Neural cell (in vitro differentiated cells): ENCODE data around the gene RERE. TPM values are rescaled to one million over a fixed set of nuclear protein-coding genes. Genes with fewer than 3 reads are reported as not detected.

Experiments
- H2AFZ ChIP-seq: fragments of 200-600, 300-800 bp; sonication (generic), shearing (Covaris generic); 2 replicates; pipeline ENCODE4 v1.6.0; 2014; ENCODE audit warnings: low read depth, mild to moderate bottlenecking, antibody characterized with exemption, low read length, moderate library complexity
- H3F3A ChIP-seq: fragments of 200-600 bp; shearing (Covaris generic); 2 replicates; pipeline ENCODE4 v1.6.1; 2016; ENCODE audit warnings: mild to moderate bottlenecking, moderate library complexity, mixed read lengths, antibody characterized with exemption, low read length; ENCODE audit not compliant: insufficient read depth, poor library complexity, severe bottlenecking
- H3K27ac ChIP-seq: fragments of 200-600, 300-800 bp; sonication (generic), shearing (Covaris generic); 2 replicates; pipeline ENCODE4 v1.5.1; 2014; ENCODE audit warnings: mild to moderate bottlenecking, low read length, moderate library complexity
- H3K27me3 ChIP-seq: fragments of 300-800, 200-600 bp; sonication (generic), shearing (Covaris generic); 2 replicates; pipeline ENCODE4 v1.6.0; 2014; ENCODE audit warnings: mild to moderate bottlenecking, low read depth, low read length, moderate library complexity; ENCODE audit not compliant: insufficient read depth
- H3K36me3 ChIP-seq: fragments of 300-800, 200-600 bp; sonication (generic), shearing (Covaris generic); 2 replicates; pipeline ENCODE4 v1.5.1; 2014; ENCODE audit warnings: mild to moderate bottlenecking, antibody characterized with exemption, low read length, moderate library complexity; ENCODE audit not compliant: insufficient read depth
- H3K4me2 ChIP-seq: fragments of 300-800, 200-600 bp; sonication (generic), shearing (Covaris generic); 2 replicates; pipeline ENCODE4 v1.6.0; 2014; ENCODE audit warnings: mild to moderate bottlenecking, low read length
- H3K4me3 ChIP-seq: fragments of 300-800, 200-600 bp; sonication (generic), shearing (Covaris generic); 2 replicates; pipeline ENCODE4 v1.5.1; 2014; ENCODE audit warnings: mild to moderate bottlenecking, low read length, moderate library complexity
- H3K79me2 ChIP-seq: fragments of 200-600 bp; shearing (Covaris generic); replicated peaks from 2 replicates; pipeline ENCODE4 v1.6.0; 2014; ENCODE audit warnings: mild to moderate bottlenecking, low read length, moderate library complexity; ENCODE audit not compliant: insufficient read depth
- H3K9ac ChIP-seq: fragments of 300-800, 200-600 bp; sonication (generic), shearing (Covaris generic); 2 replicates; pipeline ENCODE4 v1.6.1; 2016; ENCODE audit warnings: mild to moderate bottlenecking, low read length, mixed read lengths
- H3K9me2 ChIP-seq: fragments of 200-600 bp; shearing (Covaris generic); 2 replicates; pipeline ENCODE4 v1.6.1; 2016; ENCODE audit warnings: mild to moderate bottlenecking, low read length, mixed read lengths; ENCODE audit not compliant: insufficient read depth
- H3K9me3 ChIP-seq: fragments of 200-600, 300-800 bp; sonication (generic), shearing (Covaris generic); 2 replicates; pipeline ENCODE4 v1.6.1; 2016; ENCODE audit warnings: mild to moderate bottlenecking, mixed run types, low read length, moderate library complexity, mixed read lengths
- H4K20me1 ChIP-seq: fragments of 200-600 bp; shearing (Covaris generic); 2 replicates; pipeline ENCODE4 v1.6.1; 2016; ENCODE audit warnings: mild to moderate bottlenecking, mixed run types; ENCODE audit not compliant: insufficient read depth
- EP300 ChIP-seq: fragments of 450-650 bp; conservative IDR thresholded peaks from 2 replicates; pipeline ENCODE4 v1.6.1; 2014; ENCODE audit warnings: antibody characterized with exemption, mild to moderate bottlenecking, moderate library complexity; ENCODE audit not compliant: poor library complexity, severe bottlenecking
- EZH2 ChIP-seq: fragments of 200-600, 300-800 bp; shearing (Covaris generic), sonication (generic); IDR thresholded peaks from 2 replicates; pipeline ENCODE4 v1.6.1; 2014; ENCODE audit warnings: antibody characterized with exemption, low read length, borderline replicate concordance, mild to moderate bottlenecking; ENCODE audit not compliant: insufficient read depth, poor library complexity, severe bottlenecking
- MXI1 ChIP-seq: fragments of 450-650 bp; conservative IDR thresholded peaks from 2 replicates; pipeline ENCODE4 v1.6.1; 2014; ENCODE audit warnings: antibody characterized with exemption, mild to moderate bottlenecking; ENCODE audit not compliant: poor library complexity, severe bottlenecking
- POLR2AphosphoS5 ChIP-seq: IDR thresholded peaks from 2 replicates; pipeline ENCODE4 v1.6.1; 2012
- RAD21 ChIP-seq: fragments of 450-650 bp; conservative IDR thresholded peaks from 2 replicates; pipeline ENCODE4 v1.6.1; 2014; ENCODE audit warnings: antibody characterized with exemption, mild to moderate bottlenecking, moderate library complexity
- SMC3 ChIP-seq: fragments of 450-650 bp; conservative IDR thresholded peaks from 2 replicates; pipeline ENCODE4 v1.6.1; 2014; ENCODE audit warnings: antibody characterized with exemption, mild to moderate bottlenecking, moderate library complexity; ENCODE audit not compliant: poor library complexity
- TAF1 ChIP-seq: IDR thresholded peaks from 2 replicates; pipeline ENCODE4 v1.6.1; 2012; ENCODE audit warnings: low read depth
- polyA plus RNA-seq: library from polyadenylated mRNA; depleted of rRNA; stranded (reverse); fragments of >200 nt; gene quantifications from 2 replicates; pipeline ENCODE4 v1.2.3, GENCODE V29; 2014
- TF ChIP-seq, protein P1 (sequence below): IDR thresholded peaks from 2 replicates; pipeline ENCODE4 v1.6.1; 2012; ENCODE audit warnings: borderline replicate concordance
- TF ChIP-seq, protein P2 (sequence below): fragments of 450-650 bp; IDR thresholded peaks from 2 replicates; pipeline ENCODE4 v1.5.1; 2014; ENCODE audit warnings: antibody characterized with exemption, mild to moderate bottlenecking, moderate library complexity; ENCODE audit not compliant: poor library complexity, severe bottlenecking

Gene RERE
- polyA plus RNA-seq, 1 donor from 2014 or later, result 21.0 TPM

DNA sequence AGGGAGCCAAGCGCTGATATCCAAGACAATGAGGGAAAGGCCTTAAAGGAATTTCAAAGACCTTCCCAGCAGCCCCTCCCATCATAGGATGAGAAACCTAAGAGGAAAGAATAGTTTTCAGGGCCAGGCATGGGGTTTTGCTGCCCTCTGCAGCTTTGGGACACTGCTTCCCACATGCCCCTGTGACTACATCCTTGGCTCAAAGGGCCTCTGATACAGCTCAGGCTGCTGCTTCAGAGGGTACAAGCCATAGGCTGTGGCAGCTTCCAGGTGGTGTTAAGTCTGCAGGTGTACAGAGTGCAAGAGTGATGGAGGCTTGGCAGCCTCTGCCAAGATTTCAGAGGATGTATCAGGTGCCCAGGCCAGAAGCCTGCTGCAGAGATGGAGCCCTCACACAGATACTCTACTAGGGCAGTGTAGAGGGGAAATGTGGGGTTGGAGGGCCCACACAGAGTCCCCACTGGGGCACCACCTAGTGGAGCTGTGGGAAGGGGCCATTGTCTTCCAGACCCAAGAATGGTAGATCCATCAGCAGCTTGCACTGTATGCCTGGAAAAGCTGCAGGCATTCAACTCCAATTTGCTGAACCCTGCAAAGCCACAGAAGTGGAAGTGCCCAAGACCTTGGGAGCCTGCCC is 373.8 kb downstream of the RERE start:
- Histone ChIP-seq H3F3A (no peaks in the 10 kb centered on the region), H3K27ac (no peak overlapping the region)

DNA sequence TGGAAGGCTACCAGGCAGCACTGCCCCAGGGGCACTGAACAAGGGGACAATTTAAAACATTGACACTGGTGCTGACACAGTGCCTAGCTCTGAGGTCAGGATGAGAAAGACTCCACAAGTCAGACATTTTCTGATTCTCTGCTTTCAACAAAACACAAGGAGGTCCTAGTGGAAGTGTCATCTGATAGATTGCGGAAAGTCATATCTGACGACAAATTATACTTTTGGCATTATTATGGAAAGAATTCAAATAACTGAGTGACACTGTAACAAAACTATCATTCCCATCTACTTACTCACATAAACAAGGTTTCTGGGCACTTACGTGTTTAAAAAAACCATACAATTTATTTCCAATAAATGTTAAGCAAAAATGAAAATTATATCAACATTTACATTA is 376.0 kb downstream of the RERE start:
- TF ChIP-seq, protein P1, sequence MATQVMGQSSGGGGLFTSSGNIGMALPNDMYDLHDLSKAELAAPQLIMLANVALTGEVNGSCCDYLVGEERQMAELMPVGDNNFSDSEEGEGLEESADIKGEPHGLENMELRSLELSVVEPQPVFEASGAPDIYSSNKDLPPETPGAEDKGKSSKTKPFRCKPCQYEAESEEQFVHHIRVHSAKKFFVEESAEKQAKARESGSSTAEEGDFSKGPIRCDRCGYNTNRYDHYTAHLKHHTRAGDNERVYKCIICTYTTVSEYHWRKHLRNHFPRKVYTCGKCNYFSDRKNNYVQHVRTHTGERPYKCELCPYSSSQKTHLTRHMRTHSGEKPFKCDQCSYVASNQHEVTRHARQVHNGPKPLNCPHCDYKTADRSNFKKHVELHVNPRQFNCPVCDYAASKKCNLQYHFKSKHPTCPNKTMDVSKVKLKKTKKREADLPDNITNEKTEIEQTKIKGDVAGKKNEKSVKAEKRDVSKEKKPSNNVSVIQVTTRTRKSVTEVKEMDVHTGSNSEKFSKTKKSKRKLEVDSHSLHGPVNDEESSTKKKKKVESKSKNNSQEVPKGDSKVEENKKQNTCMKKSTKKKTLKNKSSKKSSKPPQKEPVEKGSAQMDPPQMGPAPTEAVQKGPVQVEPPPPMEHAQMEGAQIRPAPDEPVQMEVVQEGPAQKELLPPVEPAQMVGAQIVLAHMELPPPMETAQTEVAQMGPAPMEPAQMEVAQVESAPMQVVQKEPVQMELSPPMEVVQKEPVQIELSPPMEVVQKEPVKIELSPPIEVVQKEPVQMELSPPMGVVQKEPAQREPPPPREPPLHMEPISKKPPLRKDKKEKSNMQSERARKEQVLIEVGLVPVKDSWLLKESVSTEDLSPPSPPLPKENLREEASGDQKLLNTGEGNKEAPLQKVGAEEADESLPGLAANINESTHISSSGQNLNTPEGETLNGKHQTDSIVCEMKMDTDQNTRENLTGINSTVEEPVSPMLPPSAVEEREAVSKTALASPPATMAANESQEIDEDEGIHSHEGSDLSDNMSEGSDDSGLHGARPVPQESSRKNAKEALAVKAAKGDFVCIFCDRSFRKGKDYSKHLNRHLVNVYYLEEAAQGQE, result no peak
- TF ChIP-seq EZH2 (no peak), RAD21 (no peak), MXI1 (no peak)
- TF ChIP-seq, protein P2, sequence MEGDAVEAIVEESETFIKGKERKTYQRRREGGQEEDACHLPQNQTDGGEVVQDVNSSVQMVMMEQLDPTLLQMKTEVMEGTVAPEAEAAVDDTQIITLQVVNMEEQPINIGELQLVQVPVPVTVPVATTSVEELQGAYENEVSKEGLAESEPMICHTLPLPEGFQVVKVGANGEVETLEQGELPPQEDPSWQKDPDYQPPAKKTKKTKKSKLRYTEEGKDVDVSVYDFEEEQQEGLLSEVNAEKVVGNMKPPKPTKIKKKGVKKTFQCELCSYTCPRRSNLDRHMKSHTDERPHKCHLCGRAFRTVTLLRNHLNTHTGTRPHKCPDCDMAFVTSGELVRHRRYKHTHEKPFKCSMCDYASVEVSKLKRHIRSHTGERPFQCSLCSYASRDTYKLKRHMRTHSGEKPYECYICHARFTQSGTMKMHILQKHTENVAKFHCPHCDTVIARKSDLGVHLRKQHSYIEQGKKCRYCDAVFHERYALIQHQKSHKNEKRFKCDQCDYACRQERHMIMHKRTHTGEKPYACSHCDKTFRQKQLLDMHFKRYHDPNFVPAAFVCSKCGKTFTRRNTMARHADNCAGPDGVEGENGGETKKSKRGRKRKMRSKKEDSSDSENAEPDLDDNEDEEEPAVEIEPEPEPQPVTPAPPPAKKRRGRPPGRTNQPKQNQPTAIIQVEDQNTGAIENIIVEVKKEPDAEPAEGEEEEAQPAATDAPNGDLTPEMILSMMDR, result no peak
- no peaks in the 10 kb centered on the region for H4K20me1 ChIP-seq
- H2AFZ ChIP-seq, result no peak overlapping the region
- no peaks in the 10 kb centered on the region for H3K9me3 ChIP-seq
- H3K36me3 ChIP-seq, result no peaks in the 10 kb centered on the region
- H3K9ac ChIP-seq, result no peak overlapping the region
- H3K4me3 ChIP-seq, result no peak overlapping the region
- H3K4me2 ChIP-seq, result no peak overlapping the region
- H3K9me2 ChIP-seq, result no peaks in the 10 kb centered on the region
- H3F3A ChIP-seq, result no peaks in the 10 kb centered on the region
- peaks cover 6% of the 10 kb centered on the region for H3K79me2 ChIP-seq
- no peaks in the 10 kb centered on the region for H3K27me3 ChIP-seq
- no peak overlapping the region for H3K27ac ChIP-seq

More for the DNA sequence above, 373.8 kb downstream of the RERE start:
- Histone ChIP-seq H3K4me2 (no peak overlapping the region), H2AFZ (no peak overlapping the region), H4K20me1 (no peaks in the 10 kb centered on the region), H3K79me2 (peaks cover 6% of the 10 kb centered on the region), H3K9ac (no peak overlapping the region), H3K36me3 (no peaks in the 10 kb centered on the region), H3K9me2 (no peaks in the 10 kb centered on the region), H3K27me3 (no peaks in the 10 kb centered on the region), H3K9me3 (no peaks in the 10 kb centered on the region), H3K4me3 (no peak overlapping the region)
- no peak for TF ChIP-seq EP300
- TF ChIP-seq RAD21, result no peak
- no peak for TF ChIP-seq TAF1
- TF ChIP-seq, protein P1, result no peak
- TF ChIP-seq, protein P2, result no peak
- TF ChIP-seq EZH2, result no peak
- no peak for TF ChIP-seq MXI1
- no peak for TF ChIP-seq SMC3
- no peak for TF ChIP-seq POLR2AphosphoS5
